ENCODE measurements around the gene ARHGAP26. TPM values are rescaled to one million over a fixed set of nuclear protein-coding genes. Genes with fewer than 3 reads are reported as not detected.

Gene ARHGAP26
- total RNA-seq, 4 donors from 2014 or later = 61.0 to 76.7 (median 61.2) TPM

GRCh38 chr5:142785206-142785605 is 15.0 kb downstream of the ARHGAP26 start:
- in situ Hi-C loops (cut with MboI; ENCODE audit: low pct_ligation_motif_present in 1 of 4, low pct_unique_long_range_greater_than_20kb in 1 of 4, low sequenced_read_pairs in 3 of 4) = no loop called here
- TF ChIP-seq EP300 (IDR thresholded peaks at IDR 0.05; ENCODE audit: low read depth) = no peak
- TF ChIP-seq, protein P1, sequence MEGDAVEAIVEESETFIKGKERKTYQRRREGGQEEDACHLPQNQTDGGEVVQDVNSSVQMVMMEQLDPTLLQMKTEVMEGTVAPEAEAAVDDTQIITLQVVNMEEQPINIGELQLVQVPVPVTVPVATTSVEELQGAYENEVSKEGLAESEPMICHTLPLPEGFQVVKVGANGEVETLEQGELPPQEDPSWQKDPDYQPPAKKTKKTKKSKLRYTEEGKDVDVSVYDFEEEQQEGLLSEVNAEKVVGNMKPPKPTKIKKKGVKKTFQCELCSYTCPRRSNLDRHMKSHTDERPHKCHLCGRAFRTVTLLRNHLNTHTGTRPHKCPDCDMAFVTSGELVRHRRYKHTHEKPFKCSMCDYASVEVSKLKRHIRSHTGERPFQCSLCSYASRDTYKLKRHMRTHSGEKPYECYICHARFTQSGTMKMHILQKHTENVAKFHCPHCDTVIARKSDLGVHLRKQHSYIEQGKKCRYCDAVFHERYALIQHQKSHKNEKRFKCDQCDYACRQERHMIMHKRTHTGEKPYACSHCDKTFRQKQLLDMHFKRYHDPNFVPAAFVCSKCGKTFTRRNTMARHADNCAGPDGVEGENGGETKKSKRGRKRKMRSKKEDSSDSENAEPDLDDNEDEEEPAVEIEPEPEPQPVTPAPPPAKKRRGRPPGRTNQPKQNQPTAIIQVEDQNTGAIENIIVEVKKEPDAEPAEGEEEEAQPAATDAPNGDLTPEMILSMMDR (IDR thresholded peaks at IDR 0.05) = no peak
- no peak for TF ChIP-seq POLR2A (IDR thresholded peaks at IDR 0.05)
- TF ChIP-seq POLR2AphosphoS5 (IDR thresholded peaks at IDR 0.05) = no peak

DNA sequence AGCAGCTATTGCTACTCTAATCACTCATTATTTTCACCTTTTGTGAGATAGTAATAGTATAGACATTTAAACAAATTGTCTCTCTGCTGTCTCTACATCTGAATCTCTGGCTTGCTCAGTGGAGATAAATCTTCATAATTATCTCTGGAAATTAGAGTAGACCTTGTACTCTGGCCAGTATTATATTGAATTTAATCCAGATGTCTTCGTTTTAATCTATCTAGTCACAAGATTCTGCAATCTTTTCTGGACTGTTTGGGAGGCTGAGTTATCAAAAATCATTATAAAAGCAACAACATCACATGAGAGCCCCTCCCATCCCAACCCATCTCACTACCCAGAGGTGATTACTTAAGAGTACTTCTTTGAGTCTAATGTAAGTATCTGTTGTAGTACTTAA is 19.0 kb downstream of the ARHGAP26 start:
- intact Hi-C loops (cut with DNase I; ENCODE audit: low total_unique reads) (no loop called here), in situ Hi-C loops (cut with MboI; ENCODE audit: low pct_ligation_motif_present in 1 of 4, low pct_unique_long_range_greater_than_20kb in 1 of 4, low sequenced_read_pairs in 3 of 4) (no loop called here)
- Histone ChIP-seq H3K27ac (no peak overlapping the region), H3K27me3 (no peaks in the 10 kb centered on the region), H3K4me1 (peaks cover 0 to 12% (median 6%) of the 10 kb centered on the region in 4 donors), H3K9me3 (no peaks in the 10 kb centered on the region), H3K36me3 (no peaks in the 10 kb centered on the region), H3K4me3 (no peak overlapping the region)
- TF ChIP-seq, protein P1 (IDR thresholded peaks at IDR 0.05) = no peak
- TF ChIP-seq POLR2A (IDR thresholded peaks at IDR 0.05) (no peak), EP300 (IDR thresholded peaks at IDR 0.05; ENCODE audit: low read depth) (no peak), POLR2AphosphoS5 (IDR thresholded peaks at IDR 0.05) (no peak)
- 40 to 73% methylated on average over 1 of the region's 1 CpG for WGBS, 2 donors (ENCODE audit: low coverage in 1 of 2)
- DNase-seq = no peak

More at GRCh38 chr5:142785206-142785605, 15.0 kb downstream of the ARHGAP26 start:
- Histone ChIP-seq H3K27me3 (no peaks in the 10 kb centered on the region), H3K27ac (no peak overlapping the region), H3K36me3 (no peaks in the 10 kb centered on the region), H3K9me3 (no peaks in the 10 kb centered on the region), H3K4me1 (peaks cover 6 to 38% (median 11%) of the 10 kb centered on the region in 4 donors), H3K4me3 (no peak overlapping the region)
- DNase-seq = no peak
- intact Hi-C loops (cut with DNase I; ENCODE audit: low total_unique reads) = no loop called here
- 86 to 93% methylated on average over 5 of the region's 5 CpGs for WGBS, 2 donors (ENCODE audit: low coverage in 1 of 2)

- Histone ChIP-seq H3K27ac (no peak overlapping the region), H3K9me3 (no peaks in the 10 kb centered on the region), H3K4me3 (no peak overlapping the region), H3K36me3 (no peaks in the 10 kb centered on the region), H3K4me1 (peaks cover 10 to 42% (median 18%) of the 10 kb centered on the region in 4 donors), H3K27me3 (no peaks in the 10 kb centered on the region)
- TF ChIP-seq POLR2AphosphoS5 (IDR thresholded peaks at IDR 0.05) (no peak), EP300 (IDR thresholded peaks at IDR 0.05; ENCODE audit: low read depth) (no peak), POLR2A (IDR thresholded peaks at IDR 0.05) (no peak)
- TF ChIP-seq, protein P1 (IDR thresholded peaks at IDR 0.05) = no peak
- 95 to 98% methylated on average over 4 to 7 of the region's 7 CpGs for WGBS, 2 donors (ENCODE audit: low coverage in 1 of 2)
- intact Hi-C loops (cut with DNase I; ENCODE audit: low total_unique reads) = no loop called here
- no peak for DNase-seq
- in situ Hi-C loops (cut with MboI; ENCODE audit: low pct_ligation_motif_present in 1 of 4, low pct_unique_long_range_greater_than_20kb in 1 of 4, low sequenced_read_pairs in 3 of 4) = no loop called here
Measured at GRCh38 chr5:142792012-142792864, 22.1 kb downstream of the ARHGAP26 start.

- no peaks in the 10 kb centered on the region for H3K36me3 ChIP-seq
- no peak for DNase-seq
- H3K27me3 ChIP-seq = no peaks in the 10 kb centered on the region
- intact Hi-C loops (cut with DNase I; ENCODE audit: low total_unique reads) (no loop called here), in situ Hi-C loops (cut with MboI; ENCODE audit: low pct_ligation_motif_present in 1 of 4, low pct_unique_long_range_greater_than_20kb in 1 of 4, low sequenced_read_pairs in 3 of 4) (no loop called here)
- H3K4me1 ChIP-seq = peaks cover 10 to 48% (median 21%) of the 10 kb centered on the region in 4 donors
- WGBS, 2 donors (ENCODE audit: low coverage in 1 of 2) = 92% methylated on average over 5 of the region's 5 CpGs; no CpG with 5 or more reads in 1 of the 2 donors
- no peak overlapping the region for H3K4me3 ChIP-seq
- H3K27ac ChIP-seq = no peak overlapping the region
- no peaks in the 10 kb centered on the region for H3K9me3 ChIP-seq
- TF ChIP-seq POLR2A (IDR thresholded peaks at IDR 0.05) (no peak), EP300 (IDR thresholded peaks at IDR 0.05; ENCODE audit: low read depth) (no peak), POLR2AphosphoS5 (IDR thresholded peaks at IDR 0.05) (no peak)
- TF ChIP-seq, protein P1 (IDR thresholded peaks at IDR 0.05) = no peak
Measured at GRCh38 chr5:142792865-142793232, 22.7 kb downstream of the ARHGAP26 start.
